ENCODE measurements around the gene LDAH.
"Not testable (repeated sequence)": the region's sequence is repeated elsewhere in the genome, so short reads cannot be mapped to it uniquely, and the experiment has no call there.

Gene LDAH

DNA sequence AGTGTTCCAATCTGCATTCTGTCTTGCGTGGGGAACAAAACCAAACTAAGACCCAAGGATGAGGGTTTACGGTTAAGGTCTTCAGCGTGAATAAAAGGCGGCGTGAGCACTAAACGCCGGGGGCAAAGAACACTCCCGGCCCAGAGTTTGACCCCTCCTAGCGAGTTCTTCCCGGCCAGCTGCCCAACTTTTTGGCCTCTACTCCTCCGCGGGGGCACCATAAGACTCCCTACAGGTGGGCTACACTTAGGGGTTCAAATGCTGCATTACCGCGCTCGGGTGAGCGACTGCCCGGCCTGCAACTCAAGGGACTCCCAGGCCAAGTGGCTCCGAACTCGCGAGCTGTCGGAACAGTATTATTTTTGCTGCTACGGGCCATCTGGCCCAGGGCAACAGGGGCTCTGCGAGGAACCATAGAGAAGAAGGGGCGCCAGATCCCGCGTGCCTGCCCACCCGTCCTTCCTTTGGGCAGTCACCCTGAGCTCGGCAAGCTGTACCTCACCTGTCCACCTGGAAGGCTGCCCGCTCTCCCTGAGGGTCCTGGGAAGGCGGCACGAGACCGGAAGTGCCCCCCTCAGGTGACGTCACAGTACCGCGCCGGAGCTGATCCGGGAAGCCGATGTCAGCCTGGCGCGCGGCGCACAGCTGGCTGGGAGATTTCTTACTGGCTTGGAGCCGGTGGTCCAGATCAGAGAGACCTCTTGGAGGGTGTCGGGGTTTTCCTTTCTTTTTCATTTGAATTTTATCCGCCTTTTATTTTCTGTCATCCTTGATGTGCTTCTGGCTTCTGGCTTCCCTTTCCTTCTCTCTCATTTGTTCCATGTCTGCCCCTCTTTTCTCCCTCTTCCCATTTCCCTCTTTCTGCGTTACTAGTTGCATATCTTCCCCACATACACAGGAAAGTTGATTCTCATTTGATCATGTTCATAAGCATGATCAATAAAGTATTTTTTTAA lies at the start of gene LDAH:
Gene LDAH (minus strand): TSS at position 567 of the 956 bp plus-strand sequence. CDS start 21,638 bp downstream, outside the sequence.
- DNase-seq (ENCODE audit: low read depth in 2 of 2): peak; percentile 69 to 76

DNA sequence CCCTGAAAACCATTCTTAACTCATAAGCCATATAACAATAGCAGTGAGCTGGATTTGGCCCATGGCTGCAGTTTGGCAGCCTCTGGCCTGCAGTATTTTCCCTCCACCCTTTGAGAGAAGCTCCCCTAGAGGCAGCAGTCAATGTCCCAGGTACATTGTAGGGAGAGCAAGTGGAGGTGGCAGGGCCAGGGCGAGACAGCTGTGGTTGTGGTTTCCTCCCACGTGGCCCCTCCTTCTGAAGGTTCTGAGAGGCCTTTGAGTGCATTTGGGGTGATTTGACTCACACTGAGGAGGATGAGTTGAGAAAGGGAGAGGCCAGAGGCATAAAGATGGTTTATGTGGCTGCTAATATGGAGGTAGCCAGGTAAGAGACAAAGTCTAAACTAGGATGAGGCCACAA lies 45.5 kb upstream of the LDAH start:
- DNase-seq (ENCODE audit: low read depth in 2 of 2): peak; percentile 16 to 44

GRCh38 chr2:20862850-20863249 lies 39.9 kb upstream of the LDAH start:
- DNase-seq (ENCODE audit: low read depth in 2 of 2): no peak

DNA sequence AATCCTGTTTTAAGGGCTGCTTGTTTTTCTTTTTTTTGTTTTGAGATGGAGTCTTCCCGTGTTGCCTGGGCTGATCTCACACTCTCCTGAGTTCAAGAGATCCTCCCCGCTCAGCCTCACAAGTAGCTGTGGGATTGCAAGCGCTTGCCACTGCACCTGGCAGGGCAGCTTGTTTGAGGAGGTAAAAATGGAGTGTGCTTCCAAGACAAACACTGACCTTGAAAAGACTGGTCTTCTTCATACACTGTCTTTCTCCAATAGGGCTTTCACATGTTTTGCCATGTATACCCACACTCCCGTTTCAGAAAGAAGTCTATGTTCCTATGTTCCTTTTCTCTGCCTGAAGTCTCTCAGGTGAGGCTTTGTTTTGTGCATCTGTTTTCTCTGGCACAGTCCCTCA lies 32.6 kb upstream of the LDAH start:
- no peak for DNase-seq (ENCODE audit: low read depth in 2 of 2)

DNA sequence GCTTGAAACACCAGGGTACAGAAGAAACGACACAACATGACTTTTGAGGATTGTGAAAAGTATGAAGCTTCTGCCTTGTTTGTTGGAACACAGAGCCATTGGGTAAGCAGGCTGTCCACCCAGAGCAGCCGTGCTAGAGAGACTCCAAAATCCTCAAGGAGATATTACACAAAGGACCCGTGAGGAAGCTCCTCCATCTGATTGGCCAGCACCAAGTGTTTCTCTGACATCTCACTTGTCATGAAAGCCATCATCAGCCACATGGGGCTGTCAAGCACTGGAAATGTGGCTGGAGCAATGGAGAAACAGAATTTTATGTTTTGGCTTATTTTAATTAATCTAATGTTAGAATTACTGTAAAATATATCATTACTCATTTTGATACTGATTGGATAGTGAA lies 29.8 kb upstream of the LDAH start:
- DNase-seq (ENCODE audit: low read depth in 2 of 2): no peak

- DNase-seq (ENCODE audit: low read depth in 2 of 2): no peak
These were observed 29.2 kb upstream of the LDAH start for GRCh38 chr2:20852139-20852538.

GRCh38 chr2:20844246-20844645 lies 21.3 kb upstream of the LDAH start:
- no peak for DNase-seq (ENCODE audit: low read depth in 2 of 2)

DNA sequence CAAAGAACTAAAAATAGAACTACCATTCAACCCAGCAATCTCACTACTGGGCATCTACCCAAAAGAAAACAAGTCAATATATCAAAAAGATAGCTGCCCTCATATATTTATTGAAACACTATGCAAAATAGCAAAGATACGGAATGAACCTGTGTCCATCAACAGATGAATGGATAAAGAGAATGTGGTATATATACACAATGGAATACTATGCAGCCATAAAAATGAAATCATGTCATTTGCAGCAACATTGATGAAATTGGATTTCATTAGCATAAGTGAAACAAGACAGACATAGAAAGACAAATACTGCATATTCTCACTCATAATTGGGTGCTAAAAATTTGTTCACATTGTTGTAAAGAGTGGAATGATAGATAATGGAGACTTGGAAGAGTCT lies 16.2 kb upstream of the LDAH start:
- DNase-seq (ENCODE audit: low read depth in 2 of 2): no peak

DNA sequence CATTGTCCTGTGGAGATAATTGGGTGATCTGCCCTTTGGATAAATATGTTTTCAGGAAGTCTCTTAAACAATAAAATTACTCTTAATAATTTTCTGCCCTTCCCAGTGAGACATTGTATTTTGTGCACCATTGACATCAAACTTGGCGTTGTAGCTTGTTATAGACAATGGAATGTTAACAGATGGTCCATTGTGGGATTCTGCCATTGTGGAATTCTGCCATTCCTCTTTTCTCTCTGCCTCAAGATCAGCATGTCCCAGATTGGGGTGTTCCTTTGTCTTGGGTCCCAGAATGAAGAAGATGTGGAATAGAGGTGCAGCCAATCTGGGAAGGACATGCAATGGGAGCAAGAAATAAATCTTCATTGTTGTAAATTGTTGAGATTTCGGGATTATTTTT lies 15.1 kb upstream of the LDAH start:
- no peak for DNase-seq (ENCODE audit: low read depth in 2 of 2)

DNA sequence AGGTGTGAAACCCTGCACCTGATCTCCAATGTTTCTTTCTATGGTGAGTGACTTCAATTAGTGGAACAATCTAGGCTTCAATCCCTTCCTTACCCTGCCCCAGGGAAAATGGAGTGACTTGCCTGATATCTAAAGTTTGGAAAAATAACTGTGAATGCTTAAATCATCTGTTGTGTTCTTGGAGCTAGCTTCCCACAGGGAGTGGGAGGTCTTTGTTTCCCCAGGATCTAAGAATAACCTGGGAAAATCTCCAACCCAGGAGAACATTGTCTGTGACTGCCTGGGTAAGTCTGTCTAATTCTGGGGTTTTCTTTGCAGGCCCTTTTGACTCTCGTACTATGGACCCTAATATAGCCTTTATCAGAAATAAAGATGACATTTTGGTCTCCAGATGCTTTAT lies 13.6 kb upstream of the LDAH start:
- no peak for DNase-seq (ENCODE audit: low read depth in 2 of 2)

GRCh38 chr2:20834331-20834730 lies 11.4 kb upstream of the LDAH start:
- no peak for DNase-seq (ENCODE audit: low read depth in 2 of 2)

- no peak for DNase-seq (ENCODE audit: low read depth in 2 of 2)
These were observed 9.7 kb upstream of the LDAH start for GRCh38 chr2:20832606-20833005.

DNA sequence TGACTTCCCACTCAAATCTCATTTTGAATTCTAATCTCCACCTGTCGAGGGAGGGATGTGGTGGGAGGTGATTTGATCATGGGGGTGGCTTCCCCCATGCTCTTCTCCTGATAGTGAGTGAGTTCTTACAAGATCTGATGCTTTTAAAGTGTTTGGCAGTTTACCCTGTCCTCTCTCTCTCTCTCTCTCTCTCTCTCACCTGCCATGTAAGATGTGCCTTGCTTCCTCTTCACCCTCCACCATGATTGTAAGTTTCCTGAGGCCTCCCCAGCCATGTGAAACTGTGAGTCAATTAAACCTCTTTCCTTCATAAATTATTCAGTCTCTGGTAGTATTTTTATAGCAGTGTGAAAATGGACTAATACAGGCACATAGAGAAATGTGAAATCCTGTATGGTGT lies 7.0 kb upstream of the LDAH start:
- DNase-seq (ENCODE audit: low read depth in 2 of 2): no peak

DNA sequence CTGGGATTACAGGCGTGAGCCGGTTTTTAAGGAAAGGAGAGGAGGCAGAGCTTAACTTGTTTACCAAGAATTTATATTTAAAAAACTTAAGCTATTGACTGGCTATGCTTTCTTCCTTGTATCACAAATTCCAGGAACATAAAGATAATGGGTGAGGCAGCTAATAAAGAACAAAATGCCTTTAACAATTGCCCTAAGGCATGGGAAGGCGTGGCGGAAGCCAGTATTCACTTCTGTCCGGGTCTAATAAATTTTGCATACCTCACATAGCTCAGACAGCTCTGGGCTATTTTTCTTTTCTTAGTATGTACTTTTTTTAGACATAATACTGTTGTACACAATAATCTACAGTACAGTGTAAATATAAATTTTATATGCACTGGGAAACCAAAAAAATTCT lies 1.0 kb upstream of the LDAH start:
- no peak for DNase-seq (ENCODE audit: low read depth in 2 of 2)

GRCh38 chr2:20818820-20819219 lies 4.1 kb downstream of the LDAH start:
- DNase-seq (ENCODE audit: low read depth in 2 of 2): no peak

GRCh38 chr2:20815216-20815615 lies 7.7 kb downstream of the LDAH start:
- no peak for DNase-seq (ENCODE audit: low read depth in 2 of 2)

GRCh38 chr2:20812779-20813178 lies 10.1 kb downstream of the LDAH start:
- no peak for DNase-seq (ENCODE audit: low read depth in 2 of 2)

- no peak for DNase-seq (ENCODE audit: low read depth in 2 of 2)
These were observed 16.6 kb downstream of the LDAH start for GRCh38 chr2:20806286-20806685.

DNA sequence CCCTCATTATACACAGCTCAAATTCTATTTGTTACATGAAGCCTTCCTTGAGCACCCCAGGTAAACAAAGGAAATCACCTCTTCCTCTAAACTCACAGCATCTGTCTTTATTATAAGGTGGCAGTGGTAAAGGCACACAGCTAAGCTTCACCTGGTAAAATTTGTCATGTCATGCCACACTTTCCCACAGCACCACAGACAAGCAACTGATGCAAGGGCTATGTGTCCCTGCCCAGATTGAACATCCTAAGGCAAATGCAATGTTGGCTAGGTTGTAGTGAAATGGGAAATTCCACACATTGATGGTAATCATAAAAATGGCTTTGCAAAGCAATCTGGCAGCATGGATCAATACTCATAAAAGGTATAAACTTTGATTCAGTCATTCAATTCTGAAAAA lies 18.9 kb downstream of the LDAH start:
- no peak for DNase-seq (ENCODE audit: low read depth in 2 of 2)

- DNase-seq (ENCODE audit: low read depth in 2 of 2): no peak
These were observed 19.6 kb downstream of the LDAH start for GRCh38 chr2:20803226-20803682.

DNA sequence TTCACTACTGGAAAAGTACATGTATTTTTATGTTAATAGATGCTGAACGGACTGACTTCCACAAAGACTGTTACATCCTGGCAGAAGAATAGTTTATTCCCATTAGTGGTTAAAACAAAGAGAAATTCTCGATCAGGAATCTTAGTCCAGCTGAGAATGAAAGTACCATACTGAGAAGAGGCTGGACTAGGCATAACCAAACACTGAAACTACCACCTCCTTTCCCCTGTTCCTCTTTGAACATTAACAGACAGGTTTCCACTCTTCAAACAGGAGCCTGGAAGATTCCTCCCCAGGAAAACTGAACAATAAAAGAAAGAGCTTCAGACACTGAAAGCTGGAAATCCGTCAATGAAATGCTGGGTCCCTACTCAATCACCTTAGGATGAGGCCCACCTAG lies 25.8 kb downstream of the LDAH start:
- DNase-seq (ENCODE audit: low read depth in 2 of 2): no peak

DNA sequence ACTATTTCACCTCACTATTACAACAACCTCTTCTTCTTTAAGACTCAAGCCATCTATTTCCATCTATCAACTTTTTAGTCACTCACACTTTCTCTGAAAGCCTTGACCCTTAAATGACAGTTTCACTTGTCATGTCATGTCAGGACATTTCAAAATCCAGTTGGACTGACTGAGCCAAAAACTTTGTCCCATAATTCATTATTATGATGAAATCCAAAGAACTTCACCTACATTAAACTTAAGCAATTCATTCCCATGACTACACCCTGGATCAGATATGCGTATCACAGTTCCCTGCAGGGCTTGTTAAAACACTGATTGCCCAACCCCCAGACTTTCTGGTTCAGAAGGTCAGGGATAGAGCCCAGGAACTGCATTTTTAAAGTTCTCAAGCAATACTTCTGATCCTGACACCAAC lies 26.5 kb downstream of the LDAH start:
- no peak for DNase-seq (ENCODE audit: low read depth in 2 of 2)

DNA sequence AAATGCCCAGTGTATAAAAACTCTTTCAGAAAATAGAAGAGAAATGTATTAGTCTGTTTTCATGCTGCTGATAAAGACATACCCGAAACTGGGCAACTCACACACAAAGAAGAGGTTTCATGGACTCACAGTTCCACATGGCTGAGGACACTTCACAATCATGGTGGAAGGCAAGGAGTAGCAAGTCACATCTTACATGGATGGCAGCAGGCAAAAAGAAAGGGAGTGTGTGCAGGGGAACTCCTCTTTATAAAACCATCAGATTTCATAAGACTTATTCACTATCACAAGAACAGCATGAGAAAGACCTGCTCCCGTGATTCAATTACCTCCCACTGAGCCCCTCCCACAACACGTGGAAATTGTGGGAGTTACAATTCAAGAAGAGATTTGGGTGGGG lies 29.0 kb downstream of the LDAH start:
- DNase-seq (ENCODE audit: low read depth in 2 of 2): not testable (repeated sequence)
